Measurements from ENCODE around the gene ERC1. TPM values are rescaled to one million over a fixed set of nuclear protein-coding genes. Genes with fewer than 3 reads are reported as not detected.

The ERC1 gene
- total RNA-seq, 1 donor from 2014 or later, result 82.2 TPM

- DNase-seq, result no peak
- H3K27ac Mint-ChIP-seq (ENCODE audit: unreplicated experiment), result no peak overlapping the region
- peaks cover 4% of the 10 kb centered on the region for H3K36me3 Mint-ChIP-seq (ENCODE audit: unreplicated experiment)
- H3K9me3 Mint-ChIP-seq (ENCODE audit: unreplicated experiment), result peaks cover 2% of the 10 kb centered on the region
- no peak for TF ChIP-seq CTCF (IDR thresholded peaks at IDR 0.05; ENCODE audit: partially characterized antibody, unreplicated experiment)
- no peak overlapping the region for H3K4me3 Mint-ChIP-seq (ENCODE audit: unreplicated experiment)
- peaks cover 10% of the 10 kb centered on the region for H3K4me1 Mint-ChIP-seq (ENCODE audit: low read depth, unreplicated experiment)
- H3K27me3 Mint-ChIP-seq (ENCODE audit: unreplicated experiment), result no peaks in the 10 kb centered on the region
These were observed 465.9 kb downstream of the ERC1 start for GRCh38 chr12:1456885-1457284.

GRCh38 chr12:1457901-1458300, 466.9 kb downstream of the ERC1 start:
- Mint-ChIP-seq H3K27ac (ENCODE audit: unreplicated experiment) (no peak overlapping the region), H3K4me3 (ENCODE audit: unreplicated experiment) (no peak overlapping the region), H3K4me1 (ENCODE audit: low read depth, unreplicated experiment) (peaks cover 10% of the 10 kb centered on the region), H3K27me3 (ENCODE audit: unreplicated experiment) (no peaks in the 10 kb centered on the region), H3K9me3 (ENCODE audit: unreplicated experiment) (no peaks in the 10 kb centered on the region), H3K36me3 (ENCODE audit: unreplicated experiment) (peaks cover 4% of the 10 kb centered on the region)
- no peak for TF ChIP-seq CTCF (IDR thresholded peaks at IDR 0.05; ENCODE audit: partially characterized antibody, unreplicated experiment)
- DNase-seq, result no peak

- TF ChIP-seq CTCF (IDR thresholded peaks at IDR 0.05; ENCODE audit: partially characterized antibody, unreplicated experiment), result no peak
- H3K36me3 Mint-ChIP-seq (ENCODE audit: unreplicated experiment), result peaks cover 4% of the 10 kb centered on the region
- peaks cover 8% of the 10 kb centered on the region for H3K4me1 Mint-ChIP-seq (ENCODE audit: low read depth, unreplicated experiment)
- H3K27me3 Mint-ChIP-seq (ENCODE audit: unreplicated experiment), result no peaks in the 10 kb centered on the region
- no peaks in the 10 kb centered on the region for H3K9me3 Mint-ChIP-seq (ENCODE audit: unreplicated experiment)
- H3K27ac Mint-ChIP-seq (ENCODE audit: unreplicated experiment), result no peak overlapping the region
- H3K4me3 Mint-ChIP-seq (ENCODE audit: unreplicated experiment), result no peak overlapping the region
- no peak for DNase-seq
These were observed 468.3 kb downstream of the ERC1 start for GRCh38 chr12:1459339-1459738.

GRCh38 chr12:1463073-1463905, 472.3 kb downstream of the ERC1 start:
- no peaks in the 10 kb centered on the region for H3K27me3 Mint-ChIP-seq (ENCODE audit: unreplicated experiment)
- H3K27ac Mint-ChIP-seq (ENCODE audit: unreplicated experiment), result no peak overlapping the region
- H3K4me3 Mint-ChIP-seq (ENCODE audit: unreplicated experiment), result no peak overlapping the region
- H3K9me3 Mint-ChIP-seq (ENCODE audit: unreplicated experiment), result peaks cover 2% of the 10 kb centered on the region
- H3K4me1 Mint-ChIP-seq (ENCODE audit: low read depth, unreplicated experiment), result peaks cover 19% of the 10 kb centered on the region
- no peak for DNase-seq
- peaks cover 9% of the 10 kb centered on the region for H3K36me3 Mint-ChIP-seq (ENCODE audit: unreplicated experiment)
- TF ChIP-seq CTCF (IDR thresholded peaks at IDR 0.05; ENCODE audit: partially characterized antibody, unreplicated experiment), result no peak

- Mint-ChIP-seq H3K27ac (ENCODE audit: unreplicated experiment) (no peak overlapping the region), H3K27me3 (ENCODE audit: unreplicated experiment) (no peaks in the 10 kb centered on the region)
- no peak for DNase-seq
These were observed 473.9 kb downstream of the ERC1 start for GRCh38 chr12:1464925-1465324.

More at GRCh38 chr12:1464925-1465324, 473.9 kb downstream of the ERC1 start:
- Mint-ChIP-seq H3K9me3 (ENCODE audit: unreplicated experiment) (peaks cover 2% of the 10 kb centered on the region), H3K4me3 (ENCODE audit: unreplicated experiment) (no peak overlapping the region), H3K36me3 (ENCODE audit: unreplicated experiment) (peaks cover 9% of the 10 kb centered on the region), H3K4me1 (ENCODE audit: low read depth, unreplicated experiment) (peaks cover 21% of the 10 kb centered on the region)
- no peak for TF ChIP-seq CTCF (IDR thresholded peaks at IDR 0.05; ENCODE audit: partially characterized antibody, unreplicated experiment)

Data from glutamatergic neuron (in vitro differentiated cells).